Left renal pelvis (tissue), 4 donors: ENCODE measurements around the gene CENPC. TPM values are rescaled to one million over a fixed set of nuclear protein-coding genes. Genes with fewer than 3 reads are reported as not detected.
"Not testable (repeated sequence)": the region's sequence is repeated elsewhere in the genome, so short reads cannot be mapped to it uniquely, and the experiment has no call there.

Experiments
- DNase-seq, 4 donors: peaks; one replicate each; pipeline ENCODE4 v3.0.0-alpha.2; 2013; ENCODE audit warnings: low read depth in 4 of 4, low spot score in 3 of 4
- polyA plus RNA-seq, 4 donors: library from polyadenylated mRNA; unstranded; fragments of 120-200 nt; gene quantifications; one replicate each; pipeline ENCODE4 v1.2.1, GENCODE V29; 2013; ENCODE audit not compliant: insufficient read length in 4 of 4

Gene CENPC
- polyA plus RNA-seq, 4 donors = 24.9 to 32.4 (median 28.8) TPM

DNA sequence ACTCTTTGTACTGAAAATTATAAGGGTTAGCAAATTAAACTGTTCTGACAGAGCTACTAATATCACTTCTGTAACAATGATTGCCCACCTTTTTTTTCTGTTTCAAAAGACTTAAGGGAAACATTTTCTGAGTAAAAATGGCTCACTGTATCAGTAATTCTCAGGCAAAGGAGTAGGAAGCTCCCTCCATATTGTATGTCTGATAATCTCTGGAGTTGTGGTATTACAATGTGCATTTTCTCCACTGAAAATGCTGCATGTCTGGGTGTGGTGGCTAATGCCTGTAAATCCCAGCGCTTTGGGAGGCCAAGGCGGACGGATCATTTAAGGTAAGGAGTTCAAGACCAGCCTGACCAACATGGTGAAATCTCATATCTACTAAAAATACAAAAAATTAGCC lies 8.8 kb upstream of the CENPC start:
- DNase-seq = no peak

DNA sequence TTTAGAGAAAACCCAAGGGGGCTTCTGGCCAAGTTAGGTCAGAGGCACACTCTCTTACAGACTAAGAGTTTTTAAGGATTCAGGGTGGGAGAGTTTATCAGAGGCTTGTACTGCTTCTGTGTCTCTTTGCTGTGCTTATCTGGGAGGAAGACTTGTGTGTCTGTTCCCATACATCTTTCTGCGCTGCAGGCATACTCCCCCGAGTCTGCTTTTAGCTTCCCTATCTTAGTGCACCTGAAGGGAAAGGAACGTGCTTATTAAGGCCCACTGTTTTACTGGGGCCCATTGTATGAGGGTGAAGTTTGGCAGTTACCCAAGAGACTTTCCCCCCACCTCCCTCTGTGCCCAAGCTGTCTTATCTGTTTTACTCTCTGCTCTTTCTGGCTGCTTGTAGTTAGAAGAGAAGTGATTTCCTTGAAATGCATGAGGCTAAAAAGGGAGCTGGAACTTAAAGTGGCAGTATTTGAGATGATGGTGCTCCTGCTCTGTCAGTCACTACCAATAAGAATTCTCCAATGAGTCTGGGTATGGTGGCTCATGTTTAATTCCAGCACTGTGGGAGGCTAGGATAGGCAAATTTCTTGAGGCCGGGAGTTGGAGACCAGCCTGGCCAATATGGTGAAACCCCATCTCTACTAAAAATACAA lies 7.0 kb upstream of the CENPC start:
- DNase-seq = not testable (repeated sequence)

DNA sequence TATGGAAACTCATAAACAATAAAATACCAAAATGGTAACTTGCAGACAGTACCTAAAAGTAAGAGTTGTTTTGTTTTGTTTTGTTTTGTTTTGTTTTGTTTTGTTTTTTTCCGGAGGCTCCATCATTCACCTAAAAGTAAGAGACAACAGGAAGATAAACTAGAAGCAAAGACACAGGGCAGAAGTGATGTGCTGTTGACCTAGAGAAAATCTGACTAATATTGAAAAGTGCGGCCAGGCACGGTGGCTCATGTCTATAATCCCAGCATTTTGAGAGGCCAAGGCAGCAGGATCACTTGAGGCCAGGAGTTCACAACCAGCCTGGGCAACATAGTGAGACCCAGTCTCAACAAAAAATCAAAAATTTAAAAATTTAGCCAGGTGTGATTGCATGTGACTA lies 5.6 kb upstream of the CENPC start:
- DNase-seq = no peak

DNA sequence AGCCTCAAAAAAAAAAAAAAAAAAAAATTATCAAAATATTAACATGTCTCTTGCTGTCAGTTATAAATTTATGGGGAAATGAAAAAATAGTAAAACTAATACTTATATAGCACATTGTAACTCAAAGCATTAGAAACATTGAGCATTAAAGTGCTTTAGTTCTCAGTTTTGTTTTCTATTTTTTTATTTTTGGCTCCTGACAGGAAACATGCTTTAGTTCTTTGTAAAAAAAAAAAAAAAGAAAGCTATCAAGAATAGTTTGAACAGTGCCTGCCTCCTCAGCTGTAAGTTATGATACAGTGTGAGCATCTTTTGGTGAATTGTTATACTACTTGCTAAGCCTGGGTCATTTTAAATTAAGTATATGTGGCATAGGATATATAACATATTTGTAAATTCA lies 5.1 kb upstream of the CENPC start:
- no peak for DNase-seq

DNA sequence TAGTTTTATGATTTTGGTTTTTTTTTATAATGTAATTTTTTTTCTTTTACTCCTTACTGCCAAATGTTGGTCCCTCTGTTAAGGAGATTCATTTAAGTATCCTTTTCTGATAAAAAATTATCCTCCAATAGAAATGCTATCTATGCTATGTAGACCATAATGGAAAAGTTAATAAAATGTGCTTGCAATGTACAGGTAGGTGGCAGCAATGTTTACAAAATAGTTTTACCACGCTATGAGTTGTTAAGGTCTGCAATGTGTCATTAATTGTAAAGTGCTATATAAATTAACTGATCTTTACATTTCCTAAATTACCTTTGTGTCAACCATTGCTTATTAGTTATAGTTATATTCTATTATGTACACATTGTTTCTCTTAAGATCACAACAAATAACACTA lies 3.8 kb upstream of the CENPC start:
- no peak for DNase-seq

DNA sequence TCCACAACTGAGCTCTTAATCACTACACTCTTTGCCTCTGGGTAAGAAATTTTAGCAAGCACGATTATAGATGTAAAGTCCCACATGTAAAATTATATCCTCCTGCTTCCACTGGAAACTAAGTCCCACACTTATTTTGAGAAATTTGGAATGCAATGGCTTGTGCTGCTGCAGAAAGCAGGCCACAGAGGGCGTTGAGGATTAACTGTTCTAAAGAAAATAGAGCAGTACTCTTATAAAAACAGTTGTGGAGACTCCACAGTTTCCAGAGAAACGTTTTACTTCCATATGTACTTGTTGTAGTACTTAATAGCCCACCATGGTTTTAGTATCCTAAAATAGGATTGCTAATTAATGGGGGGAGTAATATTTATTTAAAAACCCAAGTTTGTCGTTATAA lies 1.7 kb upstream of the CENPC start:
- DNase-seq = no peak

DNA sequence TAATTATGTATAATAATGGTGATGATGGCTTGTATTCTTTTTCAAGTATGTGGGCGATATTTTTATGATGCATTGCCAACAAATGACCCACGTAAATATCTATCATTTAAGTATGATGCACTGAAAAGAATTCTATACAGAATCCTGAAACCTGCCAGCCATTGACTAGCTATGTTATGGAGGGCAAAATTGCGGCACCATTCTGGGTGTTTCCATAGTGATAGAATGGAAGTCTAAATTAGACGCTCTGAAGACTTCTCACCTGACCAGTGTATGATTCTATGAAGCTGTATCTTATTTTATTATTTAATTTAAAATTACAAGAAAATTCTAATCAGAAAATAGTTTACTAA lies 677 bp upstream of the CENPC start:
- DNase-seq = no peak

DNA sequence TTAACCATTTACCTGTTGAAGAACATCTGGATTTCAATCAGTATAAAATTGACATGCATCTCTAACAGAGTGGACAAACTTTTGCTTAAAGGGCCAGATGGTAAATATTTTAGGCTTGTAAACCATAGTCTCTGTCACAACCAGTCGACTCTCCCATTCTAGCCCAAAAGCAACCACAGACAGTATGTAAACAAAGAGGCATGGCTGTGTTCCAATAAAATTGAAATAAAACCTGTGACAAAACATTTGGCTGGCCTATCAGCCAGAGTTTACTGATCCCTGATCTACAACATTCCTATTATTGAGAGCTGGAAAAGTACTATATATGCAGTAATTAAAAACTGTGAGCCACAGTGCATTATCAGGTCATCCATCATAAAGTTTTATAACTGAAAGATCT lies 3.2 kb downstream of the CENPC start:
- DNase-seq = no peak

DNA sequence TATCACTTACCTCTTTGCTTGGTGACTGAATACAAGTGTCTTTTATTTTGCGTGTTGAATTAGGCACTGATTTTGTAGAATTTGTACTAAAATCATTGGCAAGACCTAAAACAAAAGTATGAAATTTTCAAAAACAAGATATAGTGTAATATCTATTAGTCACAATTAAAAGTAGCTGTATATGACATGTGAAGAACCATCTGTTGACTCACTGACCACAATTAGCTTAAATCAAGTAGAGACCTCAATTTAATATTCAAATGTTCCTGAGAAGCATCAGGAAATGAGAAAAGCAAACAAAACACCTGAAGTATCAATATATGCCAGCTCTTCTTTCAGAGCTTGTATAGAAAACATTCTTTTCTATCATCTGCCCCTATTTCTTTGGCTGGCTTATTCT lies 5.5 kb downstream of the CENPC start:
- DNase-seq = no peak

DNA sequence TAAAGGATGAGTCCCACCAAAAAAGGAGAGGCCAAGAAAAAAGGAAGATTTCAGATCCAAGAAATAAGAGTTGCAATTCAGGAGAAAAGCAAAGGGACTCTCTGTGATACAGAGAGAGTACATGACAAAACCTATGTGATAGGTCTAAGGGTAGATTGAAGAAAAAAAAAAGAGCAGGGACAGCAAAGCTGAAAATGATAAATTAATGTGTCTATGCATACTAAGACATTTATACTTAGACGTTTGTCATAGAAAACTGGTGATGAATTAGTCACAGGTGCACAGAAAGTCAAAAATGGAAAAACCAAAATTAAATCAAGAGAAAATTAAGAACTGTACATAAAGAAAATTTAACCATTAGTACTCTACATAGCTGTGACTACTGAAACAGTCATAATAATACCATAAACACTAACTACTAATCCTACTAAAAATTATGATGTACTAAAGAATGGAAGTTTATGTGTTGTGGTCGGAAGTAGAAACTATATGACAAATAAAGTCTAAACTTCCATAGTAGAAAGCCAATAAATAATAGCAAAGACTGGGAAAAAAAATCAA lies 9.9 kb downstream of the CENPC start:
- DNase-seq = no peak

DNA sequence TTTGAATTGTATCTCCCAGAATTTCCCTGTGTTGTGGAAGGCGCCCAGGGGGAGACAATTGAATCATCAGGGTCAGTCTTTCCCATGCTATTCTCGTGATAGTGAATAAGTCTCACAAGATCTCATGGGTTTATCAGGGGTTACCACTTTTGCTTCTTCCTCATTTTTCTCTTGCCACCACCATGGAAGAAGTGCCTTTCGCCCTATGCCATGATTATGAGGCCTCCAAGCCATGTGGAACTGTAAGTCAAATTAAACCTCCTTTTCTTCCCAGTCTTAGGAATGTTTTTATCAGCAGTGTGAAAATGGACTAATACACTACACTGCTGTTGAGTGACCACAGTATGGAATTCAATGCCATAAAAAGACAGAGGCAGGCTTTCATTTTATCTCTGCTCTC lies 12.2 kb downstream of the CENPC start:
- DNase-seq = no peak

DNA sequence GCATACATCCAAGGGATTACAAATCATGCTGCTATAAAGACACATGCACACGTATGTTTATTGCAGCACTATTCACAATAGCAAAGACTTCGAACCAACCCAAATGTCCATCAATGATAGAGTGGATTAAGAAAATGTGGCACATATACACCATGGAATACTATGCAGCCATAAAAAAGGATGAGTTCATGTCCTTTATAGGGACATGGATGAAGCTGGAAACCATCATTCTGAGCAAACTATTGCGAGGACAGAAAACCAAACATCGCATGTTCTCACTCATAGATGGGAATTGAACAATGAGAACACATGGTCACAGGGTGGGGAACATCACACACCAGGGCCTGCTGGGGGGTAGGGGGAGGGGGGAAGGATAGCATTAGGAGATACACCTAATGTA lies 12.9 kb downstream of the CENPC start:
- DNase-seq = not testable (repeated sequence)

DNA sequence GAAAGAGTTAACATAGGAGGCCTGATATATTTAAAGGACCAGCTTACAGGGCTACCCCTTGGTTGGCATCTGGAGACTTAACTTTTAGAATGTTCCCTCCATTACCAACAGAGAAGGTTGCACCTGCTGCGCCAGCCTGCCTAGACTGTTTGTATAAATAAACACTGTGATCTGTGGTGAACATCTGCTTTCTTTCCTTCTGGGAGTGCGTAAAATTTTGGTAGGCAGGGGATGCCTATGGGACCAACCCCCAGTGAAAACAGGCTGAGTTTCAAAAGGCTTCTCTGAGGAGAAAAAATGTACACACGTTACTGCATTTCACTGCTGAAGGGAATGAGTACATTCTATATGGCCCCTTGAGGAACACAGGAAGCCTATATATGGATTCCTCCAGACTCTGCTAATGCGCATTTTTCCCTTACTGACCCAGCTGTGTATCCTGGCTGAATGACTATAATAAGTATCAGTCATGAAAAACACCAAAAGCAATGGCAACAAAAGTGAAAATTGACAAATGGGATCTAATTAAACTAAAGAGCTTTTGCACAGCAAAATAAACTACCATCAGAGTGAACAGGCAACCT lies 13.8 kb downstream of the CENPC start:
- no peak for DNase-seq

DNA sequence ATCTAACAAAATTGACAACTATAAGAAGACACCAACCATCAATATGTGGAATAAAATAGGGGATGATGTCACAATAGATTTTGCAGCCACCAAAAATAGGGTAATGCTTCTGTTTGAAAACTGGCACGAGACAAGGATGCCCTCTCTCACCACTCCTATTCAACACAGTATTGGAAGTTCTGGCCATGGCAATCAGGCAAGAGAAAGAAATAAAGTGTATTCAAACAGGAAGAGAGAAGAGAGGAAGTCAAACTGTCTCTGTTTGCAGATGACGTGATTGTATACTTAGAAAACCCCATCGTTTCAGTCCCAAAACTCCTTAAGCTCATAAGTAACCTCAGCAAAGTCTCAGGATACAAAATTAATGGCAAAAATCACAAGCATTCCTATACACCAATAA lies 21.2 kb downstream of the CENPC start:
- DNase-seq = not testable (repeated sequence)

DNA sequence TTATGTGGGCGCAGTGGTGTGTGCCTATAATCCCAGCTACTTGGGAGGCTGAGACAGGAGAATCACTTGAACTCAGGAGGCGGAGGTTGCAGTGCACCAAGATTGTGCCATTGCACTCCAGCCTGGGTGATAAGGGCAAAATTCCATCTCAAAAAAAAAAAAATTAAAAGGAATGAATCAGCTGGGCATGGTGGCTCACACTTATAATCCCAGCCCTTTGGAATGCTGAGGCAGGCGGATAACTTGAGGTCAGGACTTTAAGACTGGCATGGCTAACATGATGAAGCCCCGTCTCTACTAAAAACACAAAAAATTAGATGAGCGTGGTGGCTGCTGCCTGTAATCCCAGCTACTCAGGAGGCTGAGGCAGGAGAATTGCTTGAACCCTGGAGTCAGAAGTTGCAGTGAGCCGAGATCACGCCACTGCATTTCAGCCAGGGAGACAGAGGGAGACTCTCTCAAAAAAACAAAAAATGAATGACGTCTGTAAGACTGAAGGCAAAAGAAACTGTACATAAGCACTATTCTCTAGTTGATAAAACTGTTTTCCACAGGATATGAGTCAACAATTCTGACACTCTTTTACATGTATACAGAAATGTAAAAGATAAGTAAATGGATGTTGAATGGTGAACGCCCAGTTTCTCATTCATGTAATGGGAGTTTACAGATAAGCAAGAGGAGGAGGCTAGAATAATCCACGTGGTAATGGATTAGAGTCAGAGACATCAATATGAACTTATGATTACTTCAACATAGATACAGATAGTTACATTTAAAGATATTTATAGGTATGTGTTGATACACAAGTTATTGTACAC lies 22.2 kb downstream of the CENPC start:
- DNase-seq = no peak

DNA sequence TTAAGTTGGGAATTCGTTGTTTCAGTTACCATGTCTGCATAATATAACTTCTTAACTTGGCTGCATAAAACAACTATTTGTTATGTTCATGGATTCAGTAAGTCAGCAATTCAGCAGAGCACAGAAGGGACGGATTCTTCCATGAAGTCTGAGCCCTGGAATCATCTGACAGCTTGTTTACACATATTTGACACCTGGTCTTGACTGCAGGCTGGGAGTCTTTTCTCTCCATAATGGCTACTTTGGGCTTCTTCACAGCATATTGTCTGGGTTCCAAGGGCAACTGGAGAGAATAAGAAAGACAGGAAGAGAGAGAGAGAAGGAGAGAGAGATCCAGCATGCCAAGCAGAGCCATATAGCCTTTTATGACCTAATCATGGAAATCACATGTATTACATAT lies 23.1 kb downstream of the CENPC start:
- no peak for DNase-seq

DNA sequence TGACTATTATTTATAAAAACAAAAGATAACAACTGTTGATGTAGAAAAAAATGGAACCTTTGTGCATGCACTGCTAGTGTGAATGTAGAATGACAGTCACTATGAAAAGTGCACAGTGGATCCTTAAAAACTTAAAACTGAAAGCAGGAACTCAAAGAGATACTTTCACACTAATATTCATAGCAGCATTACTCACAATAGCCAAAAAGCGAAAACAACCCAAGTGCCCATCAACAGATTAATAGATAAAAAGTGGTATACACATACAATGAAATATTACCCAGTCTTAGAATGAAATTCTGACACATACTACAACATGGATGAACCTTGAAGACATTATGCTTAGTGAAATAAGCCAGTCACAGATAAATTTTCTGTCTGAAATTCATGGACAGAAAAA lies 23.8 kb downstream of the CENPC start:
- no peak for DNase-seq

DNA sequence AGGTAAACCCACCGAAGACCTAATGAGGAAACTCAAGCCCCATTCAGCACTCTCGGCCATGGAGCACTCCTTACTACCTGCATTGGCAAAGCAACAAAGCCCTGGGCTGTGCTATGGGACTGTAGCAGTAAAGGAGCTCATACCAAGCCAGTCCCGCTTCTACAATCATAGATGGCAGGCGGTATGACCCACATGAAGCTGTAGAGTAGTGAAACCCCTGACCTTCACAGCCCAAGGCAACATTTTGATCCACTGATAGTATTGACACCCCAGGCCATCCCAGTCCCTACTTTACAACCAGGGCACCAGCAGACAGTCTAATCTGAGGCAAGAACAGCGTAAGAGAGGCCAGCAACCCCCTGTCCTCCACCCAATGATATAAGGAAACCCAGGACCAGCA lies 25.2 kb downstream of the CENPC start:
- no peak for DNase-seq

DNA sequence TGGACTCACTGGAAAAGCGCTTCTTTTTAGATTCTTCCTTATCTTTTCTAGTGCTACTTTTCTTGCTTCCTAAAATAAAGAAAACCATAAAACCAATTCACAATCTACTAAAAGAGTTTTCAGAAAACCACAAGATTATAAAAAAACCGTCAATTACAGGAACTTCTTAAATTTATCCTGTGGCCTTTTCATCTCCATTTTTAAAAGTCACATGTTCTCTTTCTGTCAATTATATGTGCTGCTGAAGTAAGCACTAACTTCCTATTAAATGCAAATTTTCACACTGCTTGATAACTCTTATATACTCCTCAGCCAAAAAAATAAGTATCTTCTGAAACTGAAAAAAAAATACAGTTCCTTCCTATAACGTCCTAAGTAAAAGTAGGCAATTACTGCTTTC lies 32.8 kb downstream of the CENPC start:
- DNase-seq = no peak

DNA sequence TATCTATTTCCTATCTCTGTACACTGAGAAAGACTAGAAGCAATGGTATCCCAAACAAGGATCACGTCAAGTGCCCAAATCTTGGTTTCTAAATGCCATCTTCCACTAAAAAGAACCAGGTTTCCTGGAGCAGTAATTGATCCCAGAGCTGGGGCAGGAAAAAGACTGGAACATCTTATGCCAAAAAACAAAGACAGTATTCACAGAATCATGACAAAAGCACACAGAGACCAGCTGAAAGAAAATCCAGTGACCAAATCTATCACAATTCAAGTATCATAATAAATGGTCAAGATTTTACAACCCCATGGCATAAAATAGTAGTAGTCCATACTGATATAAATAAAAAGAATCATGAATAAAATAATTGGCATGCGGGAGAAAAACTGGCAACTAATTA lies 44.9 kb downstream of the CENPC start:
- DNase-seq = no peak

DNA sequence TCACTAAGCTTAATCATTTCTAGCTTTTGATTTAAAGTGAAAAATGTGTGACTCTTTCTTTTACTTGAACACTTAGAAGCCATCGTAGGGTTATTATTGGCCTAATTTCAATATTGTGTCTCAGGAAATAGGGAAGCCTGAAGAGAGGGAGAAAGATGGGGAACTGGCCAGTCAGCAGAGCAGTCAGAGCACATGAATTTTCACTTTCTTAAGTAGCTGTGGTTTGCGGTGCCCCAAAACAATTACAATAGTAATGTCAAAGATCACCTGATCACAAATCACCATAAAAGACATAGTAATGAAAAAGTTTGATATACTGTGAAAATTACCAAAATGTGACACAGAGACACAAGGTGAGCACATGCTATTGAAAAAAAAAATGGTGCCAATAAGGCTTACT lies 45.5 kb downstream of the CENPC start:
- DNase-seq = no peak
